Central memory CD4-positive, alpha-beta T cell (primary cell): ENCODE data around the gene ZNF277.
"Not testable (repeated sequence)": the region's sequence is repeated elsewhere in the genome, so short reads cannot be mapped to it uniquely, and the experiment has no call there.

Experiments used
- DNase-seq: peaks from one replicate; pipeline ENCODE4 v3.0.0; 2022

Gene ZNF277

GRCh38 chr7:112298543-112299100 is 92.1 kb downstream of the ZNF277 start:
- no peak for DNase-seq

DNA sequence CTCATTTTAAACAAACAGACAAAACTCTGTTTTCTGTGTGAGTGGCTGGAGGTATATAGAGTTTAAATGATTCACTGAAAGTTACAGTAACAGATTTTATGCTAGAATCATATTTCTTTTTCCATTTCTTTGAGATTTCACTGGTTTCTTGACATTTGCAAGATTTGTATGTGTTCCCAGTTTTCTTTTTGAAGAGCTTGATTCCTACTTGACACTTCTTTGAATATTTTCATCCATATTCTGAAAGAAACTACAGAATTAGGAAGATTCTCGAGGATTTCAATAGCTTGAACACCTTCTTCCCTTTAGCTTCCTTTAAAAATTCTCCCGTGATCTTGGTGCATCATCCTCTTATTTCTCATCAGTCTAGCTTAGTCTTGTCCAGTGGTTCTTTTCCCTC is 93.6 kb downstream of the ZNF277 start:
- no peak for DNase-seq

GRCh38 chr7:112300831-112301407 is 94.4 kb downstream of the ZNF277 start:
- DNase-seq = no peak

DNA sequence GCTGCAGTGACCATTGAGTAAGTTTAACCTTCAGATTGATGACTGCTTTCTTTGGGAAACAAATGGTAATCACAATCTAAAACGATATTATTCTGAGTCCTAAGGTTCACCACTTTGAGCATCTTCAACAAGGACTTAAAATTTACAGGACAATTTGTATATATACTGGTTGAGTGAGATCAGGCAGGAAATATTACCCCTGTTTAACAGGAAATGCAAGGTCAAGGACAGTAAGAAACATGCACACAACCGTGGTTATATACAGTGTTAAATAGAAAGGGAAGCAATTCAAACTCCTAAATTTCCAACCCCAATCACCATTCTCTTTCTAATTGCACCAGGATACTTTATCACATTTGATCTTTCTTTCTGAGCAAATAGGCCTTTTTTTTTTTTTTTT is 96.1 kb downstream of the ZNF277 start:
- no peak for DNase-seq

- no peak for DNase-seq
Measured at GRCh38 chr7:112306903-112307302, 100.4 kb downstream of the ZNF277 start.

DNA sequence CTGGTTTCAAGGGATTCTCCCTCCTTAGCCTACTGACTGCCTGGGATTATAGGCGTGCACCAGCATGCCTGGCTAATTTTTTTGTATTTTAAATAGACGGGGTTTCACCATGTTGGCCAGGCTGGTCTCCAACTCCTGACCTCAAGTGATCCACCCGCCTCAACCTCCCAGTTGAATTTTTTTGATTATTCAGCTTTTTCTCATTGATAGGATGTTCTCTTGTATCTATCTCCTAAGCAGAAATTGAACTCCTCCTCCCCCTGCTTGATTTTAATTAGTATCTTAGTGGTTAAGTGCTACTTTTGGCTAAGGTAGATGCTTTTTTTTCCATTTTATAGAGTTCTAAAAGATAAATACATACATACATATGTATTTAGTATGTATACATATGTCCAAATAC is 101.0 kb downstream of the ZNF277 start:
- no peak for DNase-seq

DNA sequence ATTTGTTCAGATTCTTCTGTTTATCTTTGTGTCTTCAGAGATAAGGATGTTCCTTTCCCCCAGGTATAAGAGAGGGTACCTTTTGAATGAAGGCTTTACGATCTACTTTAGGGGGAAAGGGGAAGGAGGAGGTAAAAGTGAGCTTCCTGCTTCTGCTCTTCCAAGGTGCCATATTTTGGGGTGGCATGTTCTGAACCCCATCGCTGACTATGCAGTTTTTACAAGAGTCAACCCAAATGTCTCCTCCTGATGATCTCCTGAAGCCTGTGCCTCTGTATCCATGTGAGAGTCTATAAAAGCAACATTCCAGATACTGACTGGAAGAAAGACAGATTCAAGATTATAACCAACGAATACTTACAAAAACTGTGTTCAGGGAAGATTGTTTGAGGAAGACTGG is 102.5 kb downstream of the ZNF277 start:
- no peak for DNase-seq

DNA sequence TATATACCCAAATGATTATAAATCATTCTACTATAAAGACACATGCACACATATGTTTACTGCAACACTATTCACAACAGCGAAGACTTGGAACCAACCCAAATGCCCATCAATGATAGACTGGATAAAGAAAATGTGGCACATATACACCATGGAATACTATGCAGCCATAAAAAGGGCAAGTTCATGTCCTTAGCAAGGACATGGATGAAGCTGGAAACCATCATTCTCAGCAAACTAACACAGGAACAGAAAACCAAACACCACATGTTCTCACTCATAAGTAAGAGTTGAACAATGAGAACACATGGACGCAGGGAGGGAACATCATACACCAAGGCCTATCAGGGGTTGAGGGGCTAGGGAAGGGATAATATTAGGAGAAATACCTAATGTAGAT is 110.3 kb downstream of the ZNF277 start:
- DNase-seq = not testable (repeated sequence)

- no peak for DNase-seq
Measured at GRCh38 chr7:112322070-112322469, 115.6 kb downstream of the ZNF277 start.

- no peak for DNase-seq
Measured at GRCh38 chr7:112327566-112327965, 121.1 kb downstream of the ZNF277 start.

DNA sequence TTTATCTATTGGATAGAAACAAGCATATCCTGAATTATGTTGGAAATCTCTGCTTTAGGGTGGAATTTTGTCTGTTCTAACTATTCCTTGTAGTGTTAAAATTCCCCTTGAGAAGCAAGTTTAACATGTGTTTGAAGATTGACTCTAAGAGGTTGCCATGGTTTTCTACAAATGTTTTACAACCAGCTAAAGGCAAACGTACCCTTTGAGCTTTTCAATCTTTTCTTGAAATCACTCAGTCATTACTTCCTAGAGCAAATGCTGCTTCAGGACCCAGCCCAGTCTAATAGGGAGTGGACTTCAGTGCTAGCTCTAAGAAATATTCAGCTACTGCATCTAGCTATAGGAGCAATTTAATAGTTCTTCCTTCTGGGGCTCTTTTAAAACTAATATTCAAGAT is 125.0 kb downstream of the ZNF277 start:
- DNase-seq = no peak

DNA sequence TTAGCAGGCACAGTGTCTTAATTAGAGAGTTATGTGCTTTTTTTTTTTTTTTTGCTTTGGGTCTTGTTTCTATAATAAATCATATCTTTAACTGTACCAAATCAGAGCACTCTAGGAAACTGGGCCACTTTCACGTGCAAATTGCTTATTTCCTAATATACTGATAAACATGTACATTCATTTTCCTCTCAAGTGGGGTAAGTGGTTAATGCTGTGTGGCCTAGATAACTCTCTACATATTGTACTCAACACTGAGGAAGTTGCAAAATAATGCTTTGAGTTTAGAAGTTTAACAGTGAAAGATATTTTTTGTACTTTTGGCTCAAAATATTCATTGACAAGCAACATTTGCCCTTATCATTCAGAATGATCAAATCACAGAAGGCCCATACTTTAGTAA is 127.9 kb downstream of the ZNF277 start:
- no peak for DNase-seq

GRCh38 chr7:112336261-112336660 is 129.8 kb downstream of the ZNF277 start:
- no peak for DNase-seq

GRCh38 chr7:112336936-112337576 is 130.6 kb downstream of the ZNF277 start:
- DNase-seq = no peak

GRCh38 chr7:112337892-112338291 is 131.4 kb downstream of the ZNF277 start:
- no peak for DNase-seq

DNA sequence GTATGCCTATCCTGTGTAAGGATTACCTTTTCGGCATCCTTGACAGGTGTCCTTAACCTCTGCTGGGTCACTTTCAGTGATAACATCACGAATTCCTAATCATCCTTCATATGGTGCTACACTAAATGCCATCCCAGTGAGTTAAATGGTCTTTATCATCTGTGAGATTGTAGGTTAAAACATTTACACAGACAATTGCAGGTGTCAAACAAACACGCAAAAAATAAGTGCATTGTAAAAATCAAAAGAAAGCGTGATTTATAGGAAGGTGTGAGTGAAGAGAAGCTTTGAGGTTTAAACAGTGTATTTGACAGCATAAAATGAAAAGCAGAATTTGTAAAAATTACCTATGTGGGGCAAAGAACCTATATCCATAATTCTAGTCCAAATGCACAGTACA is 132.3 kb downstream of the ZNF277 start:
- no peak for DNase-seq

DNA sequence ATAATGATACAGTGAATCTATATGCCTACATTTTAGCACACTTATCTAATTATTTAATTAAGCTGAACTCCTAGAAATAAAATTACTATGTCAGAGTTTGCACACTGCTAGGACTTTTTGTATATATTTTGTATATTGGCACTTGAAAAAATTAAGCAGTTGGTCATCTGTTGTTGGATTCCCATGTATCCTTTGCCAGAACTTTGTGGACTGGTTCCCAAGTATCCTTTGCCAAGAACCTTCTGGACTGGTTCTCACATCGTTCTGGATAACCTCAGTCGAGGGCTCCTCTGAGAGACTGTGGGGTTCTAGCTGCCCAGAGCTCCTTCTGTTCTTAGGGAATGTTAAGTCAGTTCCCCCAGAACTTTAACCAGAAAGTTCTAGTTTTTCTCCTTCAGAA is 135.0 kb downstream of the ZNF277 start:
- no peak for DNase-seq

GRCh38 chr7:112346381-112347060 is 140.0 kb downstream of the ZNF277 start:
- DNase-seq = no peak

DNA sequence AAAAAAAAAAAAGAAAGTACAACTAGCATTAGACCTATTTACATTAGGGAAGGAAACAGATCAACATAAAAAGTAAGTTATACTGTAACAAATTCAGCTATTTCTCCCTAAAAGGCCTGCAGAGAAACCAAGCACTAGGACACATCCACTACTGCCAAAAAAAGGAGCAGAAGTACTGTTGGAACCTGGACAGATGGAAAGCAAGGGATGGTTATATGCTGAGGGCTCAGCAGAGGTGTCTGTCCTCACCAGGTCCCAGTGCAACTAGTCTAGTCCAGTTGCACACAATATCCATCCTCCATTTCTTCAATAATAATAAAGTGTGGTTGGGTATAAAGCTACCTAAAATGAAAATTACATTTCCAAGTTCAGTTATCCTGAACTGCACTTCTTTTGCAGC is 140.6 kb downstream of the ZNF277 start:
- no peak for DNase-seq

DNA sequence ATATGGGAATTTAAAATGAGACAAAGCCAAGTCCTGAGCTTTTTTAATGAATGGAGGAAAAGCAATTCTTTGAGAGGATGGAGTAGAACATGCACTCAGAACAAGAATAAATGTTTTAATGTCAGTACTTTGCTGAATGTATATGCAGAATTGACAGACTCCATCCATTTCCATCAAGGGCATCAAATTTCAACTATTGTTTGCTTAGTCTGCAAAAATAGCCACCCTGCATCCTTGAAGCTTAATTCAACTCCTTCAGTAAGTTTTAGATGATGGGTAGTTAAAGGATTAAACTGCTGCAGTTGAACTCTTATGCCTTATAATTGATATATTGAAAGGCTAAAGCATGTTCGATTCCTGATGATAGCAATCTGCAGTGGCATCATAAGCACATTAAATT is 144.1 kb downstream of the ZNF277 start:
- DNase-seq = no peak

DNA sequence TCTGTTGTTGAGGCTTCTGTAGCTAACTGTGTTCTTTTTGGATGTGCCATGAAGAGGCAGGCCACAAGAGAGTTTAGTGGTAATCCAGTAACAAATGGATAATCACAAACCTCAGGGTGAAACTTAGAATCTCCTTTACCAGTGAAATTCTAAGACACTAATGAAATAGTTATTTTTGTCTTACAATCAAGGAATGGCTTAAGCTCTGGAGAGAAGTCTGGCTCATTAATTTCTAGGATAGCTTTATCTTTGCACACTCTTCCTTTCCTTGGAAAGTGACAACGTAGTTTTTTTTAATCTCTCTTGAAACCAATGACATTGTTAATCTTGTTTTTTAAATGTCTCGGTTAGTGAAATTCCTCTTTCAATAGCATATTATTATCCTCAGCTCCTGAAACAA is 150.1 kb downstream of the ZNF277 start:
- no peak for DNase-seq

GRCh38 chr7:112357136-112357535 is 150.6 kb downstream of the ZNF277 start:
- DNase-seq = no peak

- DNase-seq = no peak
Measured at GRCh38 chr7:112358513-112358912, 152.0 kb downstream of the ZNF277 start.

GRCh38 chr7:112359086-112359485 is 152.6 kb downstream of the ZNF277 start:
- DNase-seq = no peak
